ENCODE data around the gene WWOX.

Gene WWOX

DNA sequence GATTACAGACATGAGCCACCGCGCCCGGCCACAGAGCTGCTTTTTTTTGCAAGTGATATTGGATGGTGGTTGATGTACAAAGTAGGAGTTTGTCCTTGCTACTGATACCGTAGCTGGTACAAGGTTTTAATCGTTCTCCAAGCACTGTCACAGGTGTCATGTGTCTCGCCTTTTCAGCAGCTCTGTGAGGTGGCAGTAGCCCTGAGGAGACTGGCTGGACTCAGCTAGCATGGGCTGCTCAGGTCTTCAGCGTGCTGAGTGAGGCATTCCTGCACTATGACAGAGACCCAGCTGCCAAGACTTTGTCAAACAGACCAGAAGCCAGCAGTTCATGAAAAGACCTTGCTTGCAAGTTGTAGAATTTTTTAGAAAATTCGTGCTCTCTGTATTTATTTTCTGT lies 7.2 kb downstream of the WWOX start:
- DNase-seq, result no peak

DNA sequence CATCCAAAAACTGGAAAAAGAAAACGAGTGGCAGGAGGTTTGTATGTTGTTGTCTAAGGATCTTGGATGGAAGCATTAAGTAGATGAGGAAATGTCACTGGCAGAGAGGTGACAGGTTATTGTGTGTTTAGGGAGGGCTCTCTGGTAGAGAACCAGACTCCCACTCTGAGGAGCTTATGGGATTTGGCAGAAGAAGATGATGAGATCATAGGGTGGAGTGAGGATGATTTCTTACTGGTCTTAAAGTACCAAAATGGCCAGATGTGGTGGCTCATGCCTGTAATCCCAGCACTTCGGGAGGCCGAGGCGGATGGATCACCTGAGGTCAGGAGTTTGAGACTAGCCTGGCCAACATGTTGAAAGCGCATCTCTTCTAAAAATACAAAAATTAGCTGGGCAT lies 9.0 kb downstream of the WWOX start:
- no peak for DNase-seq

DNA sequence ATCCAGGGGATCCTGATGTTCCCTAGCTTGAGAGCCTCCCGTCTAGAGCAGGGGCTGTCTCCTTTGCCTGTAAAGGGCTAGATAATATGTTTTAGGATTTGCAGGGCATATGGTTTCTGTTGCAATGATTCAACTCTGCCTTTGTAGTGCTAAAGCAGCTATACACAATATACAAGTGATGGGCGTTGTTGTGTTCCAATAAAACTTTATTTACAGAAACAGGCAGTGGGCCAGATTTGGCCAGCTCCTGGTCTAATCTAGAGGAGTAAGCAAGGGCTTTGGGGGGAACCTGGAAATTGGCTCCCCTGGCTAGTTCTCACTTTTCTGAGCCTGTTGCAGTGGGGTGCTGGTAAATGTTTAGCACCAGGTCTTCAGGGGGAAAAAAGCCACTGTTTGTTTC lies 13.8 kb downstream of the WWOX start:
- DNase-seq, result no peak

DNA sequence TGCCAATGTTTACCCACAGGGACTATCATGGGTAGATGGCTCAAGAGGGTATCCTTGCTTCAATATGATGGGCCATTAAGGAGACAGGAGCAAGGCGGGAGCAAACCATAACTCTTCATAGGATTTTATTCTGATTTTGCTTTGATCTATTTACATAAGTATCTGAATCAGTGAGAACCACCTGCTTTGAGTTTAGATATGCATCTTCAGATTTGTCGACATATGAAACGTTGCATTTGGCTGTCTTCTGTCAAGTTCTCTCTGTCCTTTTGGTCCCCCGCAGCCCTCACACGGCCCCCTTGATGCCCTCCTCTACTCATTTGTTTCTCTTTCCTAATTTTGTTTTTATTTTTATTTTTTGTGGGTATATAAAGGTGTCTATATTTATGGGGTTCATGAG lies 16.2 kb downstream of the WWOX start:
- DNase-seq, result no peak

DNA sequence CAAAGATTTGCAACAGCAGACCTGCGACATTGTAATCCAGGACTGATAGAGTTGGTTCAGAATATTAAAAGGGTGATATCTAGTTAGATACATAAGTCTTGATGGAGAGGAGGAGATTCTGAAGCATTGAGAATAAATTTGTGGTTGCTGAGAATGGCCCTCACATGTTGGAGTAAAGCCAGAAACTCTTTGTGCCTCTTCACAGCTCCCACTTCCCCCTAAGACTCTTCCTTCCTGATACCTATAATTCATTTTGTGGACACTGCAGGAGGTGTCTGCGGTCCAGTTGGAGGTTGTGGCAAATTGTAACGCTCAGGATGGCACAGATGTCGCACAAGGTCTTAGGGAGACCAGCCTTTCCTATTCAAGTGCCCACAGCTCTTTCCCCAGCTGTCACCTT lies 17.5 kb downstream of the WWOX start:
- no peak for DNase-seq

DNA sequence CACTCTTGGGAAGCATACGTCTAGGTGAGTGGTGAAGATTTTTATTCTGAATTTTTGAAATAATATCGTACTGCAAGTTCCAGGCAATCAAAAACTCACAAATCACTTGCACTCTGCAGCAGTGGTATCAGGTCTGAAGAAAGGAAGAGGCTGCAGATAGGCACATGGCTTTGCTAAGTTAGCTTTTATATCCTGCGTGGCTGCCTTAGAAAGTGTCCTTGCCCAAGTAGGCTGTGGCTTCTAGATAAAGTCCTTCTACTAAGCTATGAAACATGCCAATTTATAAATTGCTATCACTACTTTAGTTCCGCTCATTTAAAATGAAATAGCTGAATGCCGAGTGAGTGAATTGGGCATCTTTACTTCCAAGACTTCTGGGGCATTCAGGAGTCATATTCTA lies 17.9 kb downstream of the WWOX start:
- DNase-seq, result no peak

DNA sequence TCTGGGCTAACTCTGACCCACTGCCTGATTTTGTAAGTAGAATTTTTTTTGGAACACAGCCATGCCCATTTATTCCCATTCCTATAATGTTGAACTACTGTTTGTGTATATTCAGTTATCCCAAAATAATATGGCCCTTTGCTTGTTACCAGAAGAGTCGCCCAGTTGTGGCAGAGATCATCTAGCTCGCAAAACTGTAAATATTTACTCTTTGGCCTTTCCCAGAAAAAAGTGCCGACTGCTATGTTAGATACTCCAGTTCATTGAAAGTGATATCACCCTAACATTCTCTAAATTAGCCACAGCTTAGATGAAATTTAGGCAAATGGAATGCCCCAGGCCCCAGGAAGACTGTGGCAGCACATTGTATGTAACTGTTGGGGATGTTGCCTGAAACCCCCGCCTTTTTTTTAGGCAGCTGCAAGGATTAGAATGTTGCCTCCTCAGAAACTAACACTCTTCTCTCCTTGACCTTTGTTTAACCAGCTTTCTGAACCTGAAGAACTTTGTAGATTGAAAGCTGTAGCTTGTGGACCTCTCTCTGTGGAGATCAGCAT lies 19.1 kb downstream of the WWOX start:
- no peak for DNase-seq

DNA sequence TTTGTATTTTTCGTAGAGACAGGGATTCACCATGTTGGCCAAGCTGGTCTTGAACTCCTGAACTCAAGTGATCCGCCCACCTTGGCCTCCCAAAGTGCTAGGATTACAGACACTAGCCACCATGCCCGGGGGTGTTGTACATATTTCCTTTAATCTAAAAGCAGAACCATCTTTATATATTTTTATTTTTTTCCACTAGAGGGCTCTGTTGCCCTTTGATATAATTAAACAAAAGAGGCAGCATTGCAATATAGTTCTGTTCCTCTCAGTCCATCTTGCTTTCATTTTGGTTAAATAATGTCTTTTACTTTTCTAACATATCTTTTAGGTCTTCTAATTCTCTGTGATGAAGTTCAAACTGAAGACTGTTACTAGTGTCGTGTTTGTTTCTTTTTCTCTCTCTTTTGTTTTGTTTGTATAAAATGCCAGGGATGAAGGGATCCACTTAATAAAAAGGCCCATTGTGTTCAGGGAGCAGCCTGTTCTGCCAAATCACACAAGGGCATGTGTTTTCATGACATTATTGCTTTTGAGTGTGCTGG lies 23.4 kb downstream of the WWOX start:
- DNase-seq, result peak; percentile 64 to 85

DNA sequence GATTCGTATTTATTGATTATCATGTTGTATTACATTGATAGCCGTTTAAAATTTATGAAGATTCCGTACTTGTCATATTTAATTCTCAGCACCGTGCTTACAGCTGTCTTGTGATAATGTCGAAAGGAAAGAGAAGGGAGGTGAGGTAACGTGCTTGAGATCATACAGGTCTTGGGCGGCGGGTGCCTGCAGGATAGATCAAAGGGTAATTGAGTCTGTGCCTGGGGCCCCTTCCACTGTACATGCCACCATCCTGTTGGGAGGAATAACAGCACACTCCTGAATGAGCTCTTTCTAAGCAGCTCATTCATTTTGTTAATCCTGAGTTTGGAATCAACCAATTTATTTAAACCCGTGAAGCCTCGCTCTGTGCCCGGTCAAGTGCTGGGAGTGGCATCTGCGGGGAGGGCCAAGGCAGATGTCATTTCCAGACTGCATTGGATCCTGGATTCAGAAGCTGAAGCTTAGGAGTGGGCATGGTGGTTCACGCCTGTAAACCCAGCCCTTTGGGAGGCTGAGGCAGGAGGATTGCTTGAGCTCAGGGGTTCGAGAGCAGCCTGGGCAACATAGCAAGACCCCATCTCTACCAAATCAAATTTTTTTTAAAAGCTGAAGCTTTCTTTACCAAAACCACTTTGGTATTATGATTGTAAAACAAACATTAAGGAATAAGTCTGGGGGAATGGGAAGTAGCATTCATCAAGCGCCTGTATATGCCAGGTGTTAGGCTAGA lies 25.8 kb downstream of the WWOX start:
- DNase-seq, result no peak

DNA sequence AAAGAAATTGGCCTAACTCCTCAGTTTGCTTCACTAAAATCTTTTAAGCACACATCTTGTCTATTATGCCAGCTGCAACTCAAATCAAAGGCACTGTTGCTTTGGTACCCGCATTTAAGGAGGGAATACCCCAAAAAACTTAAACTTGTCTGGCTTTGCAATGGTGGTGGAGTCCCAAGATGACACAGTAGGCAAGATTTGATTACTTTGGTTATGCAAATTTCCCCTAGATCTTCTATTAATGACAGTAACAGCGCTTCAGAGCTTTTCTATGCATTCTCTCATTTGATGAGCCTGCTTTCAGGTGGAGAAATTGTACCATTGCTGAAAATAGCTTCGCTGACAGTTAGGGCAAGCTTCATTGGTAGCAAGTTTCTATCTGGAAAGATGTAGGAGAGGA lies 27.2 kb downstream of the WWOX start:
- no peak for DNase-seq

DNA sequence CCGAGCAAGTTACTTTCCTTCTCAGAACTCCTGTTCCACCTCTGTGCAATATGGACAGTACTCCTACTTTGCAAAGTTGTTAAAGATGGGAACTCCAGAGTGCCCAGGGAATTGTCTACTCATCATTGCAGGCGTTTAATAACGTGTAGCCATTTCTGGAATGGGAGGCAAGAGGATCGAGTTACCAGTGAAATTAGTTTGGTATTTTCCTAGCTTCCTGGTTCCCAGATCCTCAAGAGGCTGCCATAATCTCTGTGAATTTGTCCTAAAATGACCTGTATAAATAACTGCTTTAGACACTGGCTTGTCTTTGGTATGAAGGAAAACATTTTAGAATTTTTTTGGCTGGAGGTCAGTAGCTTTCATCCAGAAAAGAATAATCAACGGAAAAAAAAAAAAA lies 27.7 kb downstream of the WWOX start:
- DNase-seq, result no peak

DNA sequence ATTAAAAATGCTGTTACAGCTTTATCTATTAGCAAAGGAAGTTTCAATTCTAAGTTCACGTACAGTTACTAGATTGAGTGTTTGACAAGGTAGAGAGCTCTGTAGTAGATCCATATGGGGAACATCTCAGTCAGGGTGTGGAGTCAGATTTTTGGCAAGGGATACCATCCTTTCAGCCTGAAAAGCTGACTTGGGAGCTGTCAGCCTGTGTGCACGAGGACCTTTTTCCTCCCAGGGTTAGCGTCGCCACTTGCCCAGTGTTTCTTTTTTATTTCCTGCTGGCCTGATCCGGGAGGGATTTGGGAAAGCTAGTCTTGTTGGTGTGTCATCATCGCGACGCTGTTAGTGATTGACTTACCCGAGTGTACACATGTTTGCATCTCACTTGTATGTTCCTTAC lies 29.5 kb downstream of the WWOX start:
- no peak for DNase-seq

DNA sequence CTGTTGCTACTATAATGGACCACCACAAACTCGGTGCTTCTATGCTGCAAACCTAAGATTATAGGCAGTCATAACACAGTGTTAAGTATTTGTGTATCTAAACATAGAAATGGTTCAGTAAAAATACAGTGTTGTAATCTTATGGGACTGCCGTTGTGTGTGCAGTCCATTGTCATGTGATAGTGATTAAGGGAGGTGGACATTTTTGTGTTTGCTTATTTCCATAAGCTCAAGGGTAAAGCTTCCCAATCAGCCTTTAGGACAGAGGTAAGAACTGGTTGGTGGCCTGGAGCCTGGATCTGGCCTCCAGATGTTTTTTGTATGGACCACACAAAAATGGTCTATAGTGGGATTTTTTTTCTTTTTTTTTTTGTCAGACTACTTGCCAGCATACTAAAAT lies 29.9 kb downstream of the WWOX start:
- no peak for DNase-seq

DNA sequence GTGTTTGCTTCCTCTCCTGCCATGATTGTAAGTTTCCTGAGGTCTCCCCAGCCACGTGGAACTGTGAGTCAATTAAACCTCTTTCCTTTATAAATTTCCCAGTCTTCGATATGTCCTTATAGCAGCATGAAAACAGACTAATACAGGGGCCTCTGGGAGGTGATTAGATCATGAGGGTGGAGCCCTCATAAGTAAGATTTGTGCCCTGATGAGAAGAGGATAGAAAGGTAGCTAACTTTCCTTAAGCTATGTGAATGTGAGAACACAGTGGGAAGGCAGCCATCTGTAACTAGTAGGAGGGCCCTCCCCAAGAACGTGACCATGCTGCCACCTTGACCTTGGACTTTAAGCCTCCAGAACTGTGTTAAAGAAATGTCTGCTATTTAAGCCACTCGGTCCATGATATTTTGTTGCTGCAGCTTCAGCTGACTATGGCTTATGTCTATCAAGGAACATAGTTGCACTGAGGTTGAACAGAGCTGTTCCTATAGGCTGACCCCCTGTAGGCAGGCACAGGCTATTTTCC lies 30.7 kb downstream of the WWOX start:
- DNase-seq, result no peak

DNA sequence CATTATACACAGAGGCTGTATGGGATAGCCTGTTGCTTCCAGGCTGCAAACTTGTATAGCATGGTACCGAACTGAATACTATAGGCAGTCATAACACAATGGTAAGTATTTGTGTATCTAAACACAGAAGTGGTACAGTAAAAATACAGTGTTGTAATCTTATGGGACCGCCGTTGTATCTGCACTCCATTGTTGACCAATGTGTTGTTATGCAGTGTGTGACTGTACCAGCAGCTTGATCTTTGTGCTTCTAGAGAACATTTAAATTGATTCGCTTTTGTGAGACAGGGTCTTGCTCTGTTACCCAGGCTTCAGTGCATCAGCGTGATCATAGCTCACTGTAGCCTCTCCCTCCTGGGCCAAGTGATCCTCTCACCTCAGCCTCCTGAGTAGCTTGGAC lies 31.5 kb downstream of the WWOX start:
- no peak for DNase-seq

DNA sequence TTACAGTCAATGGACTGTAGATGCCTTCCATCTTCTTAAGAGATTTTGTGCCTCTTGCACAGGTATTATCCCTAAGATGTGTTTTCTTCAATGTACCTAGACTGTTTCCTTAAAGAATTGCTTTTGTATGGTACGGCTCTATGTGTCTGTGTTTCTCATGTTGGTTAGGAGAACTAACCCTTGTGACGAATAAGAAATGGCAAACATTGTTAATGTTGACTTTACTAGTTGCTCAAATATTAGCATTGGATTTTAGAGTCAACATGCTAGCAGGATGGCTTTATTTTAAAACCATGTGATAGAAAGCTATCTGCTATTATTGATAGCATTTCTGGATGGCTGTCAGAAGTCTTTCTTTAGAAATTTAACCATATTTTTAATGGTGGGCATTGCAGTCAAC lies 34.5 kb downstream of the WWOX start:
- no peak for DNase-seq

DNA sequence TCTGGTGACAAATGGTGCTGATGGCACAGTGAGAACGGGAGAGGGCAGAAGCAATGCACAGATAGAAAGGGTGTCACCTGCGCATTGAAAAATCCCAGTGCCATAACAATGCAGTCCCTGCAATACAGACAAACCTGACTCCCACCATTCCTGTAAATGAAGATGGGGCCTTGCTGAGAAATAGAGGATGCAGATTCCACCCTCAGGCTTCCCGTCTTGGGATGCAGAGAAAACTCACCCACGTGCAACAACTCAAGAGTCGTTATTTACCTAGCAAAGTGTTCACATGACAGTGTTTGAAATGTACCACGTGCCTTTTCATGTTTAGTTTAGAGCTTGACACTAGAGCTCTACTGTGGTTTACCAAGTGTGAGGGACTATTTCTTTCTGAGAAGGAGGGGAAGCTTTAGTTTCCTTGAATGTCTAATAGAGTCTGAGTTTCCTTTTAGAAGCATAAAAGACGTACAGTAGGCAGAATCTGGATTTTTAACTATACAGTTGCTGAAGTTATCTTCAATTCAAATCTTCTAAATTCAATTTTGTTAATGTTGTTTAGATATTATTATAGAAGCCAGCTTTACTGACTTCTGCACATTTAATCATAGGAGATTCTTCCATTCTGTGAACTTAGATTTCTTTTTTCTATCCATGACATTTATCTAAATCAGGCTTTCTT lies 35.6 kb downstream of the WWOX start:
- no peak for DNase-seq

DNA sequence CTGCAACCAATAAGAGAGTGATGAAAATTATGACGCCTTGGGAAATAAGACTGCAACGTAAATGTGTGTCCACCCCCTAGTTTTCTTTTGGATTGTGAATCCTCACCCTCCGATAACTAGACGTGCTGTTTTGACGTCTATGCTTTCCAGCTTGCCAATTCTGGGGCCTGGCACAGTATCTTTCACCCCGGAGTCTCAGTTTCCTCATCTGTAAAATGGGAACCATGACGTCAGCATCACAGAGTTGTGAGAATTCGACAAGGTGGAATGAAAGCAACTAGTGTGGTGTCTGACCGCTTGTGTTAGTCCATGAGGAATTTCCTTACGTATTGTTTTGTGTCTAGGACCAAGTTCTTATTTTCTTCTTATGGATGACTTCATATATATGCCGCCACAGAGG lies 37.7 kb downstream of the WWOX start:
- no peak for DNase-seq

DNA sequence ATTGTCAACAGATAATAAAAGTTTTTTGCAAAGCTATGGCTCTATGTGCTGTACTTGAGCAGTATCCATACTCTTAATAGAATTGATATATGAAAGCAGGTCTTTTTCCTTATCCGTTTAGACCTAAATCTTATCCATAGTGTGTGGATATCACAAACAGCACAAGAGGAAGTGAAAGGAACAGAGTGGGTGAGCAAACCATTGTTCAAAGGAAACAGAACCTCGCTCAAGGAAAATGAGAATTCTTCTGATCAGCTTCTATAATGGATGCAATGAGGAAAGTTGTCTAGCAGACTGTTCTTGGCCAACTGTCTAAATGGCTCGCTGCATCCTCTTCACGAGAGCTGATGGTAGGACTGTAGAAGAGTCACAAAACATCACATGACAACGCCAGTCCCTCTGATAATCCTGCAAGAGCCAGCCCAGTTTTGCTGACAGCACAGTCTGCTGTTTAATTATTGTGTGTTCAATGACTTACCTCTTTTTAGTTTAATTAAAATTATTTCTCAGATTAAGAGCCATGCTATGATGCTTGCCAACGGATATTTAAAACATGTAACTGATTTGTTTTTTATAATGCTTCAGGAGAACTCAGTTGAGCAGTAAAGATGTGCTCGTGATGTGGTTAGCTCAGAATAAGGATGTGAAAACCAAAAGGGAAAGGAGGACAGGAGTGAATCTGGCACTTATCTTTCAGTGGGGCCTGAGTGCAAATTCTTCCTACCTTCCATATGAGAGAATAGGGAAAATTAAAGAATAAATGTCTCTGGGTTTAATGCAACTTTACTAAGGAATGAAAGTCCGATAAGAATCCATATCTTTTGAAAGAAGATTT lies 38.5 kb downstream of the WWOX start:
- DNase-seq, result peak in 1 of 2 donors; percentile 9

DNA sequence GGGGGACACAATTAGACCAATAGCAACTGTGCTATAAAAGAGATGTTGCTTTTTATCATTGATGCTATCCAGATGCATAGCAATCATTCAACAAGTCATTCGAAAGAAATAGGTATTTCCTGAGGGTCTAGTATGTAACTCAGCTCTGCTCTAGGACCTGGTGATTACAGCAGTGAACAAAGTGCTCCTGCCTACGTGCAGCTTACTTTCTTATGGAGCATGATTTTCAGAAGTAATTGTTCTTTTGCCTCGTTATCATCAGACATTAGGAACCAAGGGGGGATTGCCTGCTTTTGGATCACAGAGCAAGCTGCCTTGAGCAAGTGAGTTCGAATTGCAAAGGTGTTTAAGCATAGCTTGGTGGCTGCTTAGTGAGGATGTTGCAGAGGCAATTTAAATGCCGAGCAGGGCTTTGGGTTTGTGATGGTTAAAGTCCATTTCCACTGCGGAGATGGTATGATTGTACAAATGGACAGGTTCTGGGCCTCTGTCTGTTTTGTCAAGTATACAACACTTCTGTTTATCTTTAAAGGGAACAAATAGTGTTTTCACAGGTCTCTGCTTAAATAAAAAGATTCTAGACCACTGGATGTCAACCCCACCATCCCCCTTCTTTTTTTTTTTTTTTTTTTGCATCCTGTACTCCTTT lies 41.5 kb downstream of the WWOX start:
- no peak for DNase-seq

DNA sequence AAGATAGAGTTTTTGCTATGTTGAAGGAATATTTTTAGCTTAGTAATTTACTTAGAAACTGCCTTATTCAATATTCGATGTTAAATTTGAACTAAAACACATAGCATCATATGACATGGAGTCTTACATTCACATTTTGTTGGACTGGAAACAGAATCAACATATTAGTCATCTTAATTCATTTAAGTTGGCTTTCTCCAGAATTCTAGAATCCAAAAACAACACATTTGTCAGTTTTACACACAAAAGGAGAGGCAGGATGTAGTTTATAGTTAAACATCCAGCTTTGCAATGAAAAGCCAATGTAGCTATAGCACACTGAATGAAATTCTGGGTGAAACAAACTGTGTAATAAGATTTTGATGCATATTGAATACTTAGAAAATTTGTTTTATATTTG lies 43.3 kb downstream of the WWOX start:
- no peak for DNase-seq

DNA sequence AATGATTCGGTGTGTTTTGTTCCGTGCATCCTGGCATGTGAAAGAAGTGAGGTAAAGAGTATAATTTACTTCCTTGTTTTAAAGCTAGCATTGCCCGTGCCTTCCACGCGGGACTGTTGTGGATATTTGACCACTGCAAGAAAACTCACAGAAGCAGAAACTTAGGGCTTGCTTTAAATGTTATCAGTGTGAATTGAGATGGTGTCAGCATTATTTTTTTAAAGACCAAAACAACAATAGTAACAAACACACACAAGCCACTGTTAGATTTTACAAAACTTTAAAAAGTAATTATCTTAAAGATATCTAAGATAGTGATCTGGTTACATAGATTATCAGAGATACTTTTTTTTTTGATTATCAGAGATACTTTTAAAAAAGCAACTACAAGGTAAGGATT lies 47.4 kb downstream of the WWOX start:
- DNase-seq, result no peak
